Bone marrow (tissue), 2 donors: ENCODE data around the gene DLGAP1.
A peak's percentile ranks its signal among the peaks of the same experiment; 100 is the strongest.

Experiments
- DNase-seq, 2 donors: peaks; one replicate each; lab custom pipeline; 2025; lab: John Stamatoyannopoulos, UW

Gene DLGAP1

GRCh38 chr18:3449512-3450011 lies 1005.5 kb downstream of the DLGAP1 start:
- DNase-seq, result no peak

GRCh38 chr18:3448838-3449511 lies 1006.1 kb downstream of the DLGAP1 start:
- DNase-seq, result peak; percentile 79 to 88

- DNase-seq, result peak; percentile 78 to 93
Measured at GRCh38 chr18:3447895-3448837, 1006.9 kb downstream of the DLGAP1 start.

- peak; percentile 25 to 35 for DNase-seq
Measured at GRCh38 chr18:3447068-3447894, 1007.8 kb downstream of the DLGAP1 start.
